NCI-H187 treated with DMSO at 0.1 percent for 48 hours (cell line): ENCODE results near the gene TRIM42.

ENCODE experiments used
- DNase-seq: peaks from one replicate; lab custom pipeline; 2025; lab: John Stamatoyannopoulos, UW

The TRIM42 gene

DNA sequence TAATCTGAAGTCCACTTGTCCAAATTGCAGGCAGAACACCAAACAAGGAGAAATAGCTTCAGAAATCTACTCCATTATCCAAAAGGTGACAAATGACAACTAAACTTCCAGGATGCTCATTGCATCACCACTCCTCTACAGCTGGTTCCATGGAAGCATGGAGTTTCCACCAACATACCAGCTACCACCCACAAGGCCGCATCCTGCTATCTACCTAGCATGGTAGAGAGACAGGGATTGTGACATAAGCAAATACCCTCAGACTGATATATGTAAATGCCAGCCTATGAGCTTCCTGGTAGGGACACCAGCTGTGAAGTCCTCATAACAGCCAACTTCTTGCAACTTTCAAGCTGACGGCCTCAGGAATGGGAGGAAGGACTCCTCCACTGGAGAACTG is at the start of gene TRIM42:
TRIM42 (plus strand) TSS at position 301 of the 400 bp plus-strand sequence. CDS start 166 bp downstream, outside the sequence.
- no peak for DNase-seq

DNA sequence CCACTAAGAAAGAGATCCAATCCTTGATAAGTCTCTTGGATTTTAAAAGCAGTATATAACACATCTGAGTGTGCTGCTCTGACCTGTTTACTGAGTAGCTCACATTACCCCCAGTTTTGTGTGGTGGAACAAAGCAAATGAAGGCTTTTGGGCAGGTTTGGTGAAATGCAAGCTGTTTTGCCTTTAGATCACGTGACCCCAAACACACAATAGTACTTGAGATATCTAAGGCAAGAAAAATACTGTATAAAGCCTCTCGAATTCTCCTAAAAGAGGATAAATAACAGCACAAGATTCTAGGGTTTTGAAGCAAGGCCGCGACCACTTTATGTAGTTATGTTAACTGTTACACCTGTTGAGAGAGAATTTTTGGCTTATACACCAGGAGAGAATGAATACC is 49.3 kb upstream of the TRIM42 start:
- DNase-seq = no peak

DNA sequence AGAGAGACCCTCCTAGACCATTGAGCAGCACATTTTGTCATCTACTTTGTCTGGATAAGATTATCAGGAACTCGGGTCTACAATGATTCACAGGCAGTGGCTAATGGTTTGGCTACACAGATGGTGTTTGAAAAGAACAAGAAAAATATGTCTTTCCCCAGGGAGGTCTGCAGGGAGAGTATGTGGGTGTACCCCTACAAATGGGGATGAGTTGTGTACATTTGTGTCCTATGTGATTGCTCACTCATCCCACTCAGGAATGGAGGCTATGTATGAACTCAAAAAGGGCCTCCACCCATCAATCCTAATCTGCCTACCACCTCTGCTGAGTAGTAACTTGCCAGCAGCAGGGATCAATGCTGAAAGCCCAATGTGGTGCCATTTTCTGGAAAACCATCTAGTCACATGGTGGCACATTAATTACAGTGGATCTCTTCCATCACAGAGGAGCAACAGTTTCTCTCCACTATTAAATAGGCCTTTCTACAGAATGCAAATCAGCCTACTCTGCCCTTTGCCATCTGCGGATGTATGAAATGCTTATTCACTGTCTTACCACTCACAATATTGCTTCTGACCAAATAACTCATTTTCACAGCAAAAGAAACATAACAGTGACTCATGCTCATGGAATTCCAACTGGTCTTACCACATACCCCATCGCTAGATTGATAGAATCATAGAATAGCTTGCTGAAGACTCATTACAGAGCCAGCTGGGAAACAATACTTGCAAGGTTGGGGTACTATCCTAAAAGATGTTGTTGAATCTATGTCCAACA is 48.3 kb upstream of the TRIM42 start:
- DNase-seq = no peak

DNA sequence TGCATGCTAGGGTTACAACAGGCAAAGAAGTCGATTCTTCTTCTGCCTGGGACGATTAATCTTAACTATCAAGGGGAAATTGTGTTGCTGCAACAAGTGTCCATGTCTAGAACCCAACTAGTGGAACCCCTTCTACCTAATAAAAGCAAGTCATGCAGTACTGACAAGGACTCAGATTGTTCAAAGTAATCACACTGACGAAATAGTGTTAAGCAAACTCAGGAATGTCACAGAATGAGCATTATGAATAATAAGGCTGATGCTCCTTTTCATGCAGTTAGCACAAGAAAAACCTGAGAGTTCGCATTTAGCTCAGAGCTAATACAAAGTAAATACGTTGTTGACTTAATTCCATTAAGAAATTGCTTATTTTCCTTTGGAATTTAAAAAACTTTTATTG is 47.5 kb upstream of the TRIM42 start:
- DNase-seq = no peak

DNA sequence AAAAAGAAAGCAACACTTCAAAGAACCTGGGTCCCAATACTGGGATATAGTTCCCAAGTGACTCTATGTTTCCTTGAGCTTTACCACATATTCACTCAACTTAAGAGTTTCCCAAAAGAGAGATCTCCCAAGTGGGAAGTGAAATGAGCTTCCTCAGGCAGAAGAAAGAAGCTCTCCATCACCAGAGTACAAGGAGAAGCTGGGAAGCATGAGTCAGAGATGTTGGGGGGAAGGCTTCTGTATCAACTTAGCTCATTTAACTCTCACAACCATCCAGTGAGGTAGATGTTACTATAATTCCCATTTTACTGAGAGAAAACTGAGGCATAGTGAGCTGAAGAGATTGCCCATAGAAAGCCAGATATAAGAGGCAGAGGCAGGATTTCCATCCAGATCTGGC is 47.0 kb upstream of the TRIM42 start:
- no peak for DNase-seq

DNA sequence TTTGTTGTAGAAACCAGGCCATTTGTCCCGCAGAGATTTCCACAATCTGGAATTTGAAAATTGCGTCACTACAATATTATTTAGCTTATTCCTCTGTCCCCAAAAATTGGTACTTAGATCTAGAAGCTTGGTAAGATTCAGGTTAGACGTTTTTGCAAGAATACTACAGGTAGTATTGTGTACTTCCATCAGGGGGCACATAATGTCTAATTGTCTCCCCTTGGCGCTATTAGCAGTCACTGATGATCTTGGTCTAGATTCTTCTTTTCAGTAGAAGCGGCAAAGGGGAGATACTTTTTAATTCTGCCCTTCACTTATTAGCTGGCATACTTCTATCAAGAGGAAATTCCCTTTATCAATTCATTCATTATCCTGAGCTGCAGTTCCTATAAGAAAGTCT is 42.6 kb upstream of the TRIM42 start:
- DNase-seq = no peak

DNA sequence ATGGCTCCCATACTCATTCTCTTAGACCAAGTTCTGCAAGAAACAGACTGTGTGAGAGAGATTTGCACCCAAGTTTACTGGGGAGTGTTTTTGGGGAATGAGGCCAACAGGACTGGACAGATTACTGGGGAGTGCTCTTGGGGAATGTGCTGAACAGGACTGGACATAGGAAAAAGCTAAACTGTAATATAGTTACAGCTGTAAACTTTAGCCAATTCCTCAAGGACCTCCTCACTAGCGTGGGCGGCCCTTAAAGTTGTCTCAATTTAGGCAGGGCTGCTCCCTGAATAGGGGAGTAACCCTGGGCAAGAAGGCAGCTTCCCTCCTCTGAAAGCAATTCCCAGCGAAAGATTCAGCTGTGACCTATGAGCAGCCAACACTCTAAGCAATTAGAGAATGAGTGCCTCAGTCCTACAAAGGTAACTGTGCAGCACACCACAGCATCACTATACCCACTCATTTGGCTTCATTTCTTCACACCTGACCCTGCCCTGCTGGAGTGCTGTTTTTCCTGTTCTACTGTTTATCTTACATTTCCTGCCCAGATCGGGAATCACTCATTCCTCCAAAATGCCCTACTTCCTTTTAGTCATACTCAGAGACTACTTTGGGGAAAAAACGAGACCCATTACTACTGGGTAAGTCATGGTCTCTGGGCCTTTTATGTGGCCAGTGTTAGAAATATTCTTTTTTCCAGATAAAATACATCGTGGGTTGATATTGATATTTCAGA is 41.3 kb upstream of the TRIM42 start:
- DNase-seq = no peak

DNA sequence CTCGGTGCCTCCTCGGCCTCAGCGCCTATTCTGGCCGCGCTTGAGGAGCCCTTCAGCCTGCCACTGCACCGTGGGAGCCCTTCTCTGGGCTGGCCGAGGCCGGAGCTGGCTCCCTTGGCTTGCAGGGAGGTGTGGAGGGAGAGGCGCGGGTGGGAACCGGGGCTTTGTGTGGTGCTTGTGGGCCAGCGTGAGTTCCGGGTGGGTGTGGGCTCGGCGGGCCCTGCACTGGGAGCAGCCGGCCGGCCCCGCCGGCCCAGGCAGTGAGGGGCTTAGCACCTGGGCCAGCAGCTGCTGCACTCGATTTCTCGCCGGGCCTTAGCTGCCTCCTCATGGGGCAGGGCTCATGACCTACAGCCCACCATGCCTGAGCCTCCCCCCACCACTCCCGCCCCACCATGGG is 26.6 kb upstream of the TRIM42 start:
- no peak for DNase-seq

DNA sequence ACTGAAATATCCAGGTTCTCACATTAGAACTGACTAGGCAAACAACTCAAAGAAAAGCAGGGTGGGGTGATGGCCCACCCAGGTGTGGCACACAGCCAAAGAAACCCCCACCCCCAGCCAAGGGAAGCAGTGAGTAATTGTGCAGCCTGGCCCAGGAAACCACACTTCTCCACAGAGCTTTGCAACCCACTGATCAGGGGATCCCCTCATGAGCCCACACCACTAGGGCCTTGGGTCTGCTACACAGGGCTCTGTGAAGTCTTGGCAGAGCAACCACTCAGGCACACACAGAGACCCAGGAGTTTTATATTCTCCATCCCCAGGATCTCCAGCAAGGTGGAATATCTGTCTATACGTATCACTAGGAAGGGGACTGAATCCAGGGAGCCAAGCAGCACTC is 22.2 kb upstream of the TRIM42 start:
- no peak for DNase-seq

DNA sequence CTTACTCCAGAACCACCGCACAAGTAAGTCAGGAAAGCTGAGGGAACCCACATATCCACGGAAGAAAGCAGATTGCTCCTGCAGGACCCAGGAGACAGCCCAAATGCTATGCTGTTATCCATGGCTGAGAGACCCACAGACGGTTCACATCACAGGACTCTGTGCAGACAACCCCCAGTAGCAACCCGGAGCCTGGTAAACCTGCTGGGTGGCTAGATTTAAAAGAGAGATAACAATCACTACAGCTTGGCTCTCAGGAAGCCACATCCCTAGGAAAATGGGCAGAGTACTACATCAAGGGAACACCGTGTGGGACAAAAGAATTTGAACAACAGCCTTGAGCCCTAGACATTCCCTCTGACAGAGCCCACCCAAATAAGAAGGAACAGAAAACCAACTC is 13.8 kb upstream of the TRIM42 start:
- DNase-seq = no peak

DNA sequence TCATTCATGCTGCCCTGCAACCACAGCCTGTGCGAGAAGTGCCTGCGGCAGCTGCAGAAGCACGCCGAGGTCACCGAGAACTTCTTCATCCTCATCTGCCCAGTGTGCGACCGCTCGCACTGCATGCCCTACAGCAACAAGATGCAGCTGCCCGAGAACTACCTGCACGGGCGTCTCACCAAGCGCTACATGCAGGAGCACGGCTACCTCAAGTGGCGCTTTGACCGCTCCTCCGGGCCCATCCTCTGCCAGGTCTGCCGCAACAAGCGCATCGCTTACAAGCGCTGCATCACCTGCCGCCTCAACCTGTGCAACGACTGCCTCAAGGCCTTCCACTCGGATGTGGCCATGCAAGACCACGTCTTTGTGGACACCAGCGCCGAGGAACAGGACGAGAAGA is 4.7 kb downstream of the TRIM42 start:
- DNase-seq = no peak

DNA sequence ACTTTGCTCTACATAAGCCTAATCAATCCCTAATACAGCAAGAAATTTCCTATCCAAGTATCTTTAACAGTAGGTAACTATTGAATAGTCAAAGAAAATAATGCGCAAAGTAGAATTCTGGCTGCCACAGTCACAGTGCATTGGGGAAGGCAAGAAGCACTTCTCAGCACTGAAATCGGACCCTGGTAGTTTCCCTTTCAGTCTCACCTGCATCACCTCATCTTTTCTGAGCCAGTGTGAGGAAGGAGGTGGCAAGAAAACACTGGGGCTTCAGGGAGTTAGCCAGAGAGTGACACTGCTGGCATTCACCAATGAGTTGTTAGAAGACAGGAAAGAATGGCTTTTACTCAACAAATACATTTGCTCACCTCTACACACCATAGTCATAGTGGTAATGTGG is 8.3 kb downstream of the TRIM42 start:
- no peak for DNase-seq

DNA sequence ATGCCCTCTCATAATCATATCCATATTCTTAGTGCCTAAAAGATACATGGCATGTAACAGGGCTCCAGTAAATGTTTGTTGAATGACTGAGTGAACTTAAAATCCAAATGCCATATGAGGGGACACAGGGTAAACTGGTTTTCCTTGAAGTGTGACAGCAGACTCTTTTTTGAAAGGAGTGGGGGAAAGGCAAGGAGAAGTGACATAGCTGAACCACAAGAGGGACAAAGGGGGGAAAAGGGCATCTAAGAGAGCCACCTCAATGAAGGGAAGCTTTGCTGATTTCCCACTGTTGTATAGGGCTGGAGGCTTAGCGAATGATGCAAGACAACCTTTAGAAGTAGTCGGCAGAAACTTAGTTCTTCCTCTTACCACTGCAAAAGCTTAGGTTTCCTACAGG is 9.1 kb downstream of the TRIM42 start:
- DNase-seq = no peak

DNA sequence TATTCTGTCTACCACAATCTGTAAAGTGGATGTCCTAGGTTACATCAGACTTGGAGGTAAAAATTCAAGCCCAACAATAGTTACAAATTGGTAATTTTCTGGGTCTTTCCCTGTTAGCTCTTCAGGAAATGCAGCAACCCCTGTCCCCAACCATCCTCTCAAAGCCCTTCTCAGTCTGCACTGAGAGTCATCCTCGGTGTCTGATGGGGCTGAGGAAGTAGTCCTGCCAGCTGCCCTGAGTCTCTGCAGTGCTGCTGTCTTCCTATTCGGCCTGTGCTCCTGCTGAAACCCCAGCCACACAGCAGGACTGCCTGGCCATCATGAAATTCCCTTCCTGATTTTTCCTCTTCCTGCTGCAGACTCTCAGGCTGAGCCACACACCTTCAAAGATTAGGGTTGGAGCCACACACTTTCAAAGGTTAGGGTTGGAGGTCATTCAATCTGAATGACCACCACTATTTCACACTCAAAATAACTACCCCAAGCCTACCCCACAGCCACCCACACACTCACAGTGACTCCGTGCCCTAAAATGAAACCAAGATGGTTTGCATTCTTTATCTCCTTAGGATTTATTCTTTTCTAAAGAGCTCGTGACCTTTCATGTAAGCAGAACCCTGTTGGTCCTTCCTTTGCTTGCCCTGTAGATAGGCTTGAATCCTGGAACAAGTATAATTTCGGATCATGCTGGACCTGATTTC is 17.6 kb downstream of the TRIM42 start:
- DNase-seq = no peak

DNA sequence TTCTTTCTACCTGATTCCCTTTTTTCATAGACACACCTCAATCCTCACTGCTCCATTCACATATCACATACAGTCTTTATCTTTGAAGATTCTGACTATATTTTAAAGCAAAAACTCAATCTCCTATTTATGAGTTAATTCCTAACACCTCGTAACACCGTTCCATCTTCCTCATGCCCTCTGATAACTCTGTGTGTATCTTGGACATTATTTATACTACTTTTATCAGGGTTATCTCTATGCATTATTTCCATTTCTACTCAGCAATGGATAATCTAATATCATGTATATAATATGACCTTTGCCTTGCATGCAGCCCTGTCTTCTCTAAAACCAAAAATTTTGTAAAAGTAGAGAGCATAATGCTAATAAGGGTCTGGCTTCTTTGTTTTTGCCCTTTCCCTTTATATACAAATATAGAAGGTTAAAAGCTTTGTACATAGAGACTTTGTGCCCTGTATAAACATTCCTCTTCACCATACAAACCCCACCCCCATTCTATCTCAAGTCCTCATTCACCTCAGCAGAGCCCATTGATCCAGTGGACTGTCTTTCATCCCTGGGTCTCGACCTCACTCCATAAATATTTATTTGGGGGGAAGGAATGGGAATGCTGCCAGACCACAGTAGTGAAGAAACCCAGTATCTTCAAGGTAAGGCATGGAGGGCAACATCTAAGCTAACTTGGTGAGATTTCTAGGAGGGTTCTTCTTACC is 21.8 kb downstream of the TRIM42 start:
- DNase-seq = no peak

DNA sequence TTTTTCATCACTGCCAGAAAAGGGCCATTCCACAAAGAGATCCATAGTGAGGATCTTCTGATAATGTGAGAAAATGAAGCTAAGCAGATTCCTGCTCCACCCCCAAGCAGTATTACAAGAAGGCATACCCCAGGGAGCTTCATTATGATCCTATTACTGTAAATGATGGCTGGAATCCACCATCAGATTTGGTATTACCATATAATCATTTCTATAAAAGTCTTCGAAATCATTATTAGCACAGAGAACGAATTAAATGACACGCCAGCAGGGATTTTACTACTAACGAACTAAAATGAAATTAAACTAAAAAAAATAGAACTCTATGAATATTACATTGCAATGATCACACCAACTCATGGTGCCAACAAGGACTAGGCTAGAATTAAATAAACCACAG is 24.4 kb downstream of the TRIM42 start:
- DNase-seq = no peak

DNA sequence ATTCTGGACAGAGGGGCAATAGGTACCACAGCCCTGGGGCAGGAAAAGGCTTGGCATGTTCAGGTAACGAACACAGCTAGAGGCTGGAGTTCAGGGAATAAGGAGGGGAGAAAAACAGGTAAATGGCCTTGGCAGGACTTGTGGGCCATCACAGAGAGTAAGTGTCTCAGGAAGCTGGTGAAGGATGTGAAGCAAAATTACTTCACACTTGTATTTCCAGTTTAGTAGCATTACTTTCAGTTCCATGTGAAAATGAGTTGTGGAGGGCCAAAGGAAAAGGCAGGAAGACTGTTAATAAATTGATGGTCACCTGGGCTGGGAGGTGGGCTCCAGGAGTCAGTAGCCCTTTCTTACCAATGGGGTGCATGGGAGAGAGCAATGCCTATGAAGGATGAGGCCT is 25.6 kb downstream of the TRIM42 start:
- no peak for DNase-seq

DNA sequence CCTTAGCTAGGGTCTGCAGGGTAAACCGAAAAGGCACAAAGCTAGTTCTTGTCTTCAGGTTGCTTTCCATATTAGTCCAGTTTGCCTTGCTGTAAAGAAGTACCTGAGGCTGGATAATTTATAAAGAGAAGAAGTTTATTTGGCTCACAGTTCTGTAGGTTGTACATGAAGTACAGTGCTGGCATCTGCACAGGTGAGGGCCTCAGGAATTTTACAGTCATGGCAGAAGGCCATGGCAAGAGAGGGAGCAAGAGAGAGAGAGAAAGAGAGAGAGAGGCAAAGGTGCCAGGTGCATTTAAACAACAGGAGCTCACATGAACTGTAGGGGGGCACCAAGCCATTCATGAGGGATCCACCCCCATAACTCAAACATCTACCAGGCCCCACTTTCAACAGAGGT is 26.9 kb downstream of the TRIM42 start:
- no peak for DNase-seq

DNA sequence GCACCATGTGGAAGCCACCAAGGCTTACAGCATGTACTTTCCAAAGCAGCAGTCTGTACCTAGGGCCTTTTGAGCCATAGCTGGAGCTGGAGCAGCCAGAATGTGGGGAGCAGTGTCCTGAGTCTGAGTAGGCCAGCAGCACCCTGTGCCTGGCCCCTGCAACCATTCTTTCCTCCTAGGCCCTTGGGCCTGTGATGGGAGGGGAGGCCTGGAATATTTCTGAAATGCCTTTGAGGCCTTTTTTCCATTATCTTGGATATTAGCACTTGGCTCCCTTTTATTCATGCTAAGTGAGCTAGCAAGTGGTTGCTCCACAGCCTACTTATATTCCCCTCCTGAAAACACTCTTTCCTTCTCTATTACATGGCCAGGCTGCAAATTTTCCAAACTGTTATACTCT is 28.1 kb downstream of the TRIM42 start:
- no peak for DNase-seq

DNA sequence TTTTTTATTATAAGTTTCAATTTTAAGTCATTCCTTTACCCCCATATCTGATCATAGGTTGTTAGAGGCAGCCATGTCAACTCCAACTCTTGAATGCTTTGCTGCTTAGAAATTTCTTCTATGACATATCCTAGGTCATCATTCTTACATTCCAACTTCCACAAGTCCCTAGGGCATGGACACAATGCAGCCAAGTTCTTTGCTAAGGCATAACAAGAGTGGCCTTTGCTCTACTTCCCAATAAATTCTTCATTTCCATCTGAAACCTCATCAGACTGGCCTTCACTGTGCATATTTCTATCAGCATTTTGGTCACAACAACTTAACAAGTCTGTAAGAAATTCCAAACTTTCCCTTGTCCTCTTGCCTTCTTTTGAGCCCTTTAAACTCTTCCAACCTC is 28.5 kb downstream of the TRIM42 start:
- no peak for DNase-seq

DNA sequence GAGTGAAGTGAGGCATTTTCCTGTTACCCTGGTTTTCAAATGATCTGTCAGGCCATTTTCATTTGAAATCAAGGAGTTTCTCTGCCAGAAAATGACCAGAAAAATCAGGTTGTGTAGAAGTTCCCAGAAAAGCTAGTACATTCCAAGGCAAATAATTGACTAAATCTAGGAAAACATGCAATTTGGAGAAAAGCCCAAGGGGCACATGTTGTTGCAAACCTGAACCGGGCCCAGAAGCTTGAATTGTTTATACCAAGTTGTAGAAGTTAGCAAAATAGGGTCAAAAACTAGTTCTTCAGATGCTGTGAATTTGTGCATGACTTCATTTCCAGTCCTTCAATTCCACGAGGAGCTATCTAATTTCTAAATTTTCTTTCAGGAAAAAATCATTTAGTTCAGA is 31.0 kb downstream of the TRIM42 start:
- no peak for DNase-seq

DNA sequence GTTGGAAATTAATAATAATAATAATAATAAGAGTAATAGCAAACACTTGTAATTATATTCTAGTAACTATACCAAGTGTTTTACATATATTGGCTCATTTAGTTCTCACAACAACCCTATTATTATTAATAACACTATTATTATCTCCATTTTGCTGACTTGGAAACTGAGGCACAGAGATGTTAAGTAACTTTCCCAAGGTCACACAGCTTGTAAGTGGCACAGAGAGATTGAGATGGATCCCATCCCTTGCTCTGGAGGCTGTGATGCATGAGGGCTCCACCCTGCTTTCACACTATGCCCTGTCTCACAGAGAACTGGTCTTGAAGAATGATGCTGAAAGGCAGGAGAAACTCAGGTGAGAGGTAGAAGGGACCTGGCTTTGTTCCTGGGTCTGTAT is 31.9 kb downstream of the TRIM42 start:
- no peak for DNase-seq
